HG03575 (cell line): ENCODE results near the gene XXYLT1.

Experiments
- ATAC-seq: cut with Tn5 transposase; IDR thresholded peaks from one replicate; pipeline ENCODE4 v1.9.1; 2021; ENCODE audit not compliant: unreplicated experiment, insufficient number of reproducible peaks, low FRiP score; ENCODE audit errors: extremely low read depth

Gene XXYLT1

DNA sequence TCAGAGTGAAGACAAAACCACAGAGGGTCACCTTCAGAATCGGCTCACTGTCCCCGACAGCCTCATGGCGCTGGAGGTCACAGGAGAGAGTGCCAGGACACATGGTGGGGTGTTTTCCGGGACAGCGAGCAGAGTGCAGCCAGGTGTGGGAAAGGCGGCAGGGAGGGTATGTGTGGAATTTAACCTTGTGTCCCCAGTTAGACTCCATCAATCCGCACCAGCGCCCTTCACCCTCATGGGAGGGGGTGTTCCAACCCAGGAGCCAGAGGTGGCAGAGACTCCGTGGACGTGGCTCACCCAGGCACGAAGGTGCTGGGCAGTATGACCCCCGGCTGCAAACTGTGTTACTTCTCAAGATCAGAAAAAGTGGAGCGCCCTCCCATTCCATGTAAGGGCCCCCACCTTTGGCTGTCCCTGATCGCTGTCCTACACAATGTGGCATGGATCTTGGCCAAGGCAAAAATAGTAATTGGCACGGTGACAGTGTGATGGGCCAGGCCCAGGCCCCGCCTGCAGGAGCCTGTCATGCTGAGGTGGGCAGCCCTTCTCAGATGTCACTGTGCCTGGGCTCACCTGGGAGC is 190.3 kb downstream of the XXYLT1 start:
- no peak for ATAC-seq

DNA sequence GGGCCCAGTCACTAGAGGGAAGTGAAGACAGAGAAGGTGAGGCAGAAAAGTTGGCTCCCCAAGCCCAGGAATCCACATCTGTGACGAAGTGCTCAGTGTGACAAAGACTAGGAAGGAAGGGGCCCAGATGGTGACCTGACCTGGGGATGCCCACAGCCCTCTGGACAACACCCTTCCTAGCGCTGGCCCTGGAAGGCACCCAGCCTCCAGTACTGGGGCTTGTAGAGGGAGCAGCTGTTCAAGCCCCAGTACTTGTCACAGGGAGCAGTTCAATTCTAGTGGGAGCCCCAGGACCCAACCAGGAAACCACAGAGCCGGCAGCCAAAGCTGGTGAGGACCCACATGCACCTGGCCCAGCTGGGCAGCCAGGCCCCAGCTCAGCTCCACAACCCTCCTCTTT is 190.8 kb downstream of the XXYLT1 start:
- no peak for ATAC-seq

GRCh38 chr3:195079636-195080035 is 191.3 kb downstream of the XXYLT1 start:
- ATAC-seq: no peak

- no peak for ATAC-seq
Observed at GRCh38 chr3:195078891-195079440, 192.0 kb downstream of the XXYLT1 start.

DNA sequence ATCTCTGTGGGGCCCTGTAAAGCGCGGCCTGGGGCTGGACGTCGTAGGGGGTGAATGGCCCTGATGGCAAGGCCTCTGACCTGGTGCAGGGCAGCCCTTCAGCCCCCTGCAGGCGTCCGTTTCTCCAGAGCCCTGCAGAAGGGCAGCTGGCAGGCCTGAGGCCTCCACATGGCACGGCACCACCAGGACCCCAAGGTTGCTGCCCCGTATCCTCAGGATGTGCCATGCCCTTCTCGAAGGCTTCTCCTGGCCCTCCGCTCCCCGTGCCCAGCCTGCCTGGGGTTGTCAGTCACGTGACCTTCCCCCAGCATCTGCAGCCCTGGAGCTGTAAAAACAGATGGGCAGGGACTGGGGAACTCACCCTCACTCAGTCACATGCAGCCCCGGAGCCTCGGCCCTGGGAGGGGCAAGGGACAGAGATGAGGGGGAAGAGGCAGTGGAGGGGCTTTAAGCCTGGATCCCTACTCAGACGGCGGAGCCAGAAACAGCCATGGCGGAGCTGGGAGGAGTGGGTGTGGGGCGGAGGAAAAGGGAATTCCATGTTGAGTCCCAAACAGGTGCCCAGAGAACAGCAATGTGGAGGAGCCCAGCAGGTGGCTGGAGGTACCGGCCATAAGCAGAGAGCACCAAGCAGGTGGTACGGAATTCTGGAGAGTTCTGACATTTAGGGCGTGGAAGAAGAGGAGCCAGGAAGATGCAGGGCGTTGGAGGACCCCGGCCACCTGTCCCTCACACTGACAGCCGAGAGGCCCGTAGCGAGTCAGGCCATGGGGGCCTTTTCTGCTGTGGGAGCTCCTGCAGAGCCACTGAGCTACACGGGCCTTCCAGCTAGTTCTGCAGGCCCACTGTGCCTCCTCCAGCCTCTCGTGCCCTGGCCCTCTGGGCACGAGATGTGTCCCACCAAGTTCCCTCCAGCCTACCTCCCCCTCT is 193.1 kb downstream of the XXYLT1 start:
- ATAC-seq: no peak

- no peak for ATAC-seq
Observed at GRCh38 chr3:195076981-195077610, 193.9 kb downstream of the XXYLT1 start.

- no peak for ATAC-seq
Observed at GRCh38 chr3:195075941-195076875, 194.8 kb downstream of the XXYLT1 start.

DNA sequence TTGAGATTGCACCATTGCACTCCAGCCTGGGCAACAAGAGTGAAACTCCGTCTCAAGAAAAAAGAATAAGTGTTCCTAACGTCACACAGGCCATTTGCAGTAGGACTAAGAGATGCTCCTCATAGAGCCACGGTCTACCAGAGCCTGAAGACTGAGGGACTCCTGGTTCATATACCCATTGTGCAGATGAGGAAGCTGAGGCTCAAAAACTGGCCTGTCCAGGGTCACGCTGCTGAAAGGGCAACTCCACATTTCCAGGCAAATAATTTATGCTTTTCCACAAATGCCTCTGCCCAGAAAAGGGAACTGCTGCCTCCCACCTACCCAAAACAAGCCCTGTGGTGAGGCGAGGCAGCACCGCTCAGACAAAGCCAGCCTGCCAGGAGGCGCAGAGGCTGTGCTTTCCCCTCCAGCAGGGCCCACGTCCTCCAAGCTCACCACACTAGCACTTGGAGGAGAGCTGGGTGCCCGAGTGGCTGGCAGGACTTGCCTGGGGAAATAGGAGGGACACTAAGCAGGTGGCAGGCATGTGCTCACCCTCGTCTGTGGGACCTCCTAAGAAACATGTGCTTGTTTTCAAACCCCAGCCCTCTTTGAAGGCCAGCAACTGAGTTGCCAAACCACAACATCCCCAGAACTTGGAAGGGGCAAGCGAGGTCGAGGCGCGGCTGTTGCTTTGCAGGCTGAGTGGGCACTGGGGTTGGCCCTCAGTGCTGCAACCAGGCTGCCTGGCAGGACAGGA is 195.6 kb downstream of the XXYLT1 start:
- no peak for ATAC-seq

DNA sequence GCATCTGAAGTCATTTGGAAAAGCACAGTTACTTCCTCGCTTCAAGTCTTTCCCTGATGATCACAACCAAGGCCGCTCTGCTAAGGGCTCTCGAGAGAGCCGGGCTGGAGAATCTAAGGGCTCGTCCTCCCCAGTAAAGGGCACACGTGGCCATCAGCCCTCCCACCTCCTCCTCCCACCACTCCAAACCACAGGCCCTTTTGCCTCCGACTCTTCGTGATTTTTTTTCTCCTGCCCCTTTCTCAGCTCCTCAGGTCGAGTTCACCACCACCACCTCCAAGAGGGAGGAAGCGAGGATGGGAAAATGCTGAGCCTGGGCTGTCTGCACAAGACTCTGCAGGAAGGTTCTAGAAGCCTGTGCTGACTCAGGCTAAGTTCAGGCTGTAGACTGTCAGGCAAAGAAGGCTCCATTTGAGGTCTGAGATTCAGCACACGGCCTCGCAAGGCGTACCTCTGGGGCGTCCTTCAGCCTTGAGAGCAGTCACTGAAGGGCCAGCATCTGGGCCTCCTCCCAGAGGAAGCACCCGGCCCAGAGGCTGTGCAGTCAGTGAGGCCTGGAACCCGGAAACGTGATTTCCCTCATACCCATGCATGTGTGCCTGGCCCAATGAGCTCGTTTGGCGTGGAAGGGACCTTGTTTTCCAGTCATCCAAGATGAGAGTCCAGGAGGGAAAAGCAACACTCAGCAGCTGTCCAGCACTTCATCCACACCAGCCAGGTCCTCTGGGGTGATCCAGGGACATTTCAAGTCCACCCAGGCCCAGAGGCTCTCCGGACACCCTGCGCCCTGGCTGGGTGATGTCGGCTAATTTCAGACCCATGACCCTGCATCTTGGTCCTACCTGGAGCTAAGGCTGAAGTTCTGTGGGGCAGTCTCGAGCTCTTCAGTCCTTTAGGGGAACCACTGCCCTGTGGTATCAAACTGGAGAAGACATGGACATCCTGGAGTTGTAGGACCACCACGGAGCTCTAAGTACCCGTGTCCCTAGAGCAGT is 196.8 kb downstream of the XXYLT1 start:
- no peak for ATAC-seq

- no peak for ATAC-seq
Observed at GRCh38 chr3:195072916-195073564, 197.9 kb downstream of the XXYLT1 start.

- no peak for ATAC-seq
Observed at GRCh38 chr3:195071916-195072820, 198.8 kb downstream of the XXYLT1 start.

DNA sequence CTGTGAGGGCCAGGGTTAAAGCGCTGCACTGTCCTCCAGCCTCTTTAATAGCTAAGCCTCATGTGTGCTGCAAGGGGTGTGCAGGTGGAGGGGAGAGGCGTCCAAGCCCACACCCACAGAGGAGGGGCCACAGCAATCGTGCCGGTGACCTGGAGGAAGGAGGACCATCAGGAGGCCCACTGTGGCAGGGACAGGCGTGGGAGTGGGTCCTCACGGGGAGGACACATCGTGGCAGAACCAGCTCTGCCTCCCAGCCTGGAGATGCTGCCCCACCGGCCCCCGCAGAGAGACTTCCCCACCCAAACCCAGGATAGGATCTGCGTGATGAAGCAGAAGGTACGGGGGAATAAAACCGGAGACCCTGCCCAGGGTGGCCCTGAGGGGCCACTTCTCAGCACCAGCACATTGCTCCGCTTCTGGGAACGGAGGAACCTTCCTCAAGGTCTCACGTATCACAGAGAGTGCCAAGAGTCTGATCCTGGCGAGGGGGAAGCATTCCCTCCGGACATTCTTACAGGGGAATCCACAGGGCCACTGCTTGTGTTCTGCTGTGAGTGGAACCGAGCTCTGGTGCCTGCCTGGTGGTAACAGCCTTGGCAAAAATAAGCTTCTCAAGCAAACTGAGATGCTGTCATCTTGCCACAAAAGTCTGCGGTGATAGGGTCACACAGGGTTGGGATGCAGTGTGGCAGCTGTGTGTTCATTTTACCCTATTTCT is 199.8 kb downstream of the XXYLT1 start:
- ATAC-seq: no peak

GRCh38 chr3:195070336-195070735 is 200.6 kb downstream of the XXYLT1 start:
- no peak for ATAC-seq

DNA sequence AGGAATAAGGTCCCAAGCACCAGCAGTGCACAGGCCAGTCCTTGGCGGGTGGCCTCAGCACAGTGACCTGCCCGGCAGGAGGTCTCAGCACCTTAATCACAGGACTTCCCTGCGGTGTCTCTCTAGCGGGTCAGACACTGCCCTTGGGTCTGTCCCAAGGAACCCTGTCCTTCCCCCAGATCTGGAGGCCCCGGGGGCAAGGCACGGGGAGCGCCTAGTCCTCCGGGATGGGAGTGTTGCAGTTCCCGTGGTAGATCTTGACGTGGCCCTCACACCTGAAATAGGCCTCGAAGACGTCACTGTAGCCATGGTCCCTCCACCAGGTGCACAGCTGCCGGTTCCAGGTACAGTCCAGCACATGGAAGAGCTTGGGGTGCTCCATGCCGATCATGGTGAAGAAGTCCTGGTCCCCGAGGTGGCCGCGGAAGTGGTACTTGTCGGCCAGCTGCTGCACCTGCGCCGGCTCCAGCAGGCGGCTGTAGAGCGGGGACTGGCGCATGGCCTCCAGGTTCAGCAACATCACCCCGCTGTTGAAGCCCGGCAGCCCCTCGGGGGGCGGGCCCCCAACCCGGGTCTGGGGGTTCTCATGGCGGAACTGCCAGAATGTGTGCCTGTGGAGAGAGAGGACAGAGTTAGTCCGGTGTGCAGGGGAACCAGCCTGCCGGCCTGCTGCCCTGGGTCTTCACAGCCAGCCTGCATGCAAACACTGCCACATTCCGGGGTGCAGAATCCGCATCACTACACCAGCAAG is 201.3 kb downstream of the XXYLT1 start:
- ATAC-seq: no peak
